H1 (cell line): Measurements from ENCODE around the gene B3GAT1. TPM values are rescaled to one million over a fixed set of nuclear protein-coding genes. Genes with fewer than 3 reads are reported as not detected.

Source experiments
- CTCF ChIA-PET: fragments of 300-600 bp; sonication (Branson Sonifier 250); formaldehyde crosslinking; loops from one replicate; lab custom pipeline; 2021; ENCODE audit not compliant: partially characterized antibody; lab: Charles Lee
- POLR2A ChIA-PET: fragments of 300-600 bp; sonication (Branson Sonifier 250); formaldehyde crosslinking; loops from one replicate; lab custom pipeline; 2021; ENCODE audit warnings: inconsistent platforms; ENCODE audit not compliant: partially characterized antibody; lab: Charles Lee
- DNase-seq, 2 experiments: peaks; one replicate each; pipeline versions ENCODE4 v3.0.0 to v3.0.0-alpha.2; 2010 to 2022; ENCODE audit warnings: low spot score in 2 of 2, low read depth in 1 of 2, mixed read lengths in 1 of 2
- FAIRE-seq: peaks from 2 replicates; lab custom pipeline; 2011; peaks lifted over from hg19 to GRCh38; lab: Jason Lieb, UNC
- H2AFZ ChIP-seq: 2 replicates; pipeline ENCODE4 v1.8.1; 2012; ENCODE audit warnings: low read length, inconsistent platforms
- H2AK5ac ChIP-seq: 2 replicates; pipeline ENCODE4 v1.6.1; 2013; ENCODE audit warnings: low read depth, low read length
- H2BK120ac ChIP-seq: replicated peaks from 2 replicates; pipeline ENCODE3; 2013; ENCODE audit warnings: low read depth, low read length, inconsistent platforms
- H2BK12ac ChIP-seq: 2 replicates; pipeline ENCODE4 v1.6.1; 2013; ENCODE audit warnings: low read depth, low read length
- H2BK15ac ChIP-seq: 2 replicates; pipeline ENCODE4 v1.6.1; 2013; ENCODE audit warnings: low read length
- H2BK20ac ChIP-seq: 2 replicates; pipeline ENCODE4 v1.6.1; 2013; ENCODE audit warnings: low read length
- H2BK5ac ChIP-seq: 2 replicates; pipeline ENCODE4 v1.6.1; 2013; ENCODE audit warnings: low read depth, low read length
- H3K14ac ChIP-seq: 2 replicates; pipeline ENCODE4 v1.6.1; 2013; ENCODE audit warnings: inconsistent platforms; ENCODE audit not compliant: insufficient read length
- H3K18ac ChIP-seq: 2 replicates; pipeline ENCODE4 v1.6.1; 2013; ENCODE audit warnings: low read length; ENCODE audit errors: extremely low read depth
- H3K23ac ChIP-seq: 2 replicates; pipeline ENCODE4 v1.6.1; 2013; ENCODE audit warnings: inconsistent platforms; ENCODE audit not compliant: insufficient read length
- H3K23me2 ChIP-seq: 2 replicates; pipeline ENCODE4 v1.6.1; 2013; ENCODE audit warnings: low read depth, low read length
- H3K27ac ChIP-seq: 2 replicates; pipeline ENCODE4 v1.6.1; 2011; ENCODE audit warnings: low read depth, low read length, inconsistent platforms
- H3K27me3 ChIP-seq, 4 experiments: replicated peaks in 1 of 4; 1 replicate in 1 of 4; 2 replicates in 3 of 4; pipeline versions ENCODE4 v1.6.1 to v1.8.1; 2011 to 2013; ENCODE audit warnings: low read length in 3 of 4, mild to moderate bottlenecking in 3 of 4, inconsistent platforms in 2 of 4, mixed read lengths in 2 of 4, moderate library complexity in 1 of 4; ENCODE audit not compliant: control insufficient read depth in 3 of 4, insufficient read depth in 3 of 4; ENCODE audit errors: extremely low read depth in 1 of 4
- H3K36me3 ChIP-seq, 4 experiments: 2 replicates each; pipeline versions ENCODE4 v1.6.1 to v1.8.1; 2011 to 2013; ENCODE audit warnings: mild to moderate bottlenecking in 4 of 4, low read length in 3 of 4, moderate library complexity in 2 of 4, control low read depth in 1 of 4, inconsistent platforms in 1 of 4; ENCODE audit not compliant: insufficient read depth in 4 of 4, control insufficient read depth in 2 of 4
- H3K4ac ChIP-seq: replicated peaks from 2 replicates; pipeline ENCODE3; 2013; ENCODE audit warnings: low read length, low read depth, mixed read lengths, inconsistent platforms; ENCODE audit not compliant: insufficient read length
- H3K4me1 ChIP-seq, 4 experiments: replicated peaks in 1 of 4; 1 replicate in 1 of 4; 2 replicates in 3 of 4; pipeline versions ENCODE4 v1.6.1 to v1.8.1; 2011 to 2013; ENCODE audit warnings: low read length in 3 of 4, inconsistent platforms in 2 of 4, mixed read lengths in 1 of 4; ENCODE audit not compliant: insufficient read depth in 4 of 4, control insufficient read depth in 3 of 4
- H3K4me2 ChIP-seq, 2 experiments: 2 replicates each; pipeline versions ENCODE4 v1.6.1 to v1.8.1; 2011 to 2013; ENCODE audit warnings: low read depth in 2 of 2, low read length in 2 of 2, control low read depth in 1 of 2, inconsistent platforms in 1 of 2, mild to moderate bottlenecking in 1 of 2; ENCODE audit not compliant: insufficient read depth in 1 of 2
- H3K4me3 ChIP-seq, 4 experiments: fragments of 200-600, 300-600 bp in 1 of 4; sonication (generic), shearing (Covaris generic), sonication (Bioruptor Twin) in 1 of 4; 2 replicates each; pipeline versions ENCODE4 v1.5.1 to v1.8.1; 2011 to 2016; ENCODE audit warnings: low read length in 4 of 4, low read depth in 3 of 4, control low read depth in 2 of 4, inconsistent platforms in 2 of 4, mild to moderate bottlenecking in 2 of 4, mixed read lengths in 1 of 4, moderate library complexity in 1 of 4; ENCODE audit not compliant: insufficient read depth in 2 of 4; ENCODE audit errors: extremely low read depth in 1 of 4
- H3K56ac ChIP-seq: replicated peaks from 2 replicates; pipeline ENCODE3; 2013; ENCODE audit warnings: low read depth, mild to moderate bottlenecking, mixed read lengths, low read length, inconsistent platforms; ENCODE audit not compliant: insufficient read length
- H3K79me1 ChIP-seq: 2 replicates; pipeline ENCODE4 v1.6.1; 2013; ENCODE audit warnings: low read depth, low read length, control low read depth
- H3K79me2 ChIP-seq, 2 experiments: 2 replicates each; pipeline versions ENCODE4 v1.6.1 to v1.8.1; 2012 to 2013; ENCODE audit warnings: low read length in 2 of 2, mild to moderate bottlenecking in 2 of 2, inconsistent platforms in 1 of 2; ENCODE audit not compliant: insufficient read depth in 2 of 2, control insufficient read depth in 1 of 2
- H3K9ac ChIP-seq, 4 experiments: replicated peaks in 1 of 4; 1 replicate in 1 of 4; 2 replicates in 3 of 4; pipeline versions ENCODE4 v1.6.1 to v1.8.1; 2011 to 2013; ENCODE audit warnings: low read depth in 3 of 4, low read length in 3 of 4, control low read depth in 2 of 4, mild to moderate bottlenecking in 2 of 4, moderate library complexity in 2 of 4, inconsistent platforms in 1 of 4; ENCODE audit errors: extremely low read depth in 1 of 4
- H3K9me3 ChIP-seq, 2 experiments: 2 replicates each; pipeline versions ENCODE4 v1.6.1 to v1.8.1; 2012 to 2013; ENCODE audit warnings: mild to moderate bottlenecking in 2 of 2, moderate library complexity in 2 of 2, control low read depth in 1 of 2, inconsistent platforms in 1 of 2, low read depth in 1 of 2, low read length in 1 of 2, mixed read lengths in 1 of 2; ENCODE audit not compliant: insufficient read depth in 2 of 2
- H4K20me1 ChIP-seq, 2 experiments: replicated peaks in 1 of 2; 2 replicates each; pipeline versions ENCODE3 to v1.8.1; 2011 to 2013; ENCODE audit warnings: inconsistent platforms in 2 of 2, low read length in 2 of 2, mild to moderate bottlenecking in 1 of 2; ENCODE audit not compliant: insufficient read depth in 2 of 2, control insufficient read depth in 1 of 2
- H4K5ac ChIP-seq: 2 replicates; pipeline ENCODE4 v1.6.1; 2013; ENCODE audit warnings: low read length, low read depth, mixed read lengths, inconsistent platforms; ENCODE audit not compliant: insufficient read length
- H4K8ac ChIP-seq: 2 replicates; pipeline ENCODE4 v1.8.0; 2013; ENCODE audit warnings: mild to moderate bottlenecking, moderate library complexity, low read length, inconsistent platforms; ENCODE audit not compliant: insufficient read depth; ENCODE audit errors: extremely low read depth
- H4K91ac ChIP-seq: replicated peaks from 2 replicates; pipeline ENCODE3; 2013; ENCODE audit warnings: low read length, mixed read lengths, inconsistent platforms; ENCODE audit not compliant: insufficient read length
- BACH1 ChIP-seq: IDR thresholded peaks from 2 replicates; pipeline ENCODE4 v1.6.1; 2012; ENCODE audit warnings: low read length, improper control_type of control experiment
- CREB1 ChIP-seq: IDR thresholded peaks from 2 replicates; pipeline ENCODE4 v1.6.1; 2012; ENCODE audit warnings: inconsistent platforms
- HDAC6 ChIP-seq: IDR thresholded peaks from one replicate; pipeline ENCODE4 v1.7.1; 2012; ENCODE audit warnings: low read depth, mild to moderate bottlenecking, inconsistent platforms, low read length, moderate library complexity
- KDM4A ChIP-seq: IDR thresholded peaks from one replicate; pipeline ENCODE4 v1.7.1; 2012; ENCODE audit warnings: low read depth, mild to moderate bottlenecking, moderate library complexity, low read length, inconsistent platforms; ENCODE audit not compliant: severe bottlenecking
- RAD21 ChIP-seq, 2 experiments: IDR thresholded peaks in 1 of 2; conservative IDR thresholded peaks in 1 of 2; 2 replicates each; pipeline ENCODE4 v1.6.1; 2011; ENCODE audit warnings: low read depth in 2 of 2, low read length in 2 of 2, improper control_type of control experiment in 1 of 2, inconsistent platforms in 1 of 2, mild to moderate bottlenecking in 1 of 2, moderate library complexity in 1 of 2
- SP4 ChIP-seq: IDR thresholded peaks from 2 replicates; pipeline ENCODE4 v1.6.1; 2012; ENCODE audit warnings: low read length, inconsistent platforms
- TBP ChIP-seq: IDR thresholded peaks from 2 replicates; pipeline ENCODE4 v1.6.1; 2011; ENCODE audit warnings: low read depth, low read length, improper control_type of control experiment
- WGBS, 2 experiments: shearing (Covaris generic) in 1 of 2; methylation state at CpG; one replicate each; pipeline versions ENCODE4 v1.1.6 to v1.1.7; 2013 to 2015; ENCODE audit warnings: low lambda C conversion rate in 2 of 2, mixed read lengths in 2 of 2, inconsistent platforms in 1 of 2, low coverage in 1 of 2, missing lambda C conversion rate in 1 of 2; ENCODE audit not compliant: insufficient replicate concordance in 2 of 2, insufficient coverage in 1 of 2, insufficient read length in 1 of 2; ENCODE audit errors: extremely low coverage in 1 of 2, missing lambda C conversion rate in 1 of 2; 5-methylcytosine and 5-hydroxymethylcytosine counted together
- polyA plus RNA-seq, 7 experiments: library from polyadenylated mRNA; depleted of rRNA in 3 of 7; stranded (reverse) in 5 of 7; unstranded in 2 of 7; fragments of >200 nt in 5 of 7; fragments of 200-250 nt in 2 of 7; gene quantifications; 1 replicate in 5 of 7; 2 replicates in 1 of 7; 4 replicates in 1 of 7; pipeline versions ENCODE4 v1.2.1 to v1.2.3, GENCODE V29; 2011 to 2013; ENCODE audit warnings: missing spikeins in 2 of 7, mixed read lengths in 2 of 7
- total RNA-seq: library from RNA; stranded (reverse); fragmentation: NEBNext Ultra II Directional; extraction: Animal tissue kit (Norgen Biotek cat#: 25700); gene quantifications from 2 replicates; pipeline ENCODE4 v1.2.1, GENCODE V29; 2021
- TF ChIP-seq, protein P1 (sequence below): IDR thresholded peaks from 2 replicates; pipeline ENCODE4 v1.6.1; 2011; ENCODE audit warnings: low read depth, mild to moderate bottlenecking, low read length; ENCODE audit not compliant: insufficient read depth
- TF ChIP-seq, protein P2 (sequence below): IDR thresholded peaks from 2 replicates; pipeline ENCODE4 v1.6.1; 2012; ENCODE audit warnings: inconsistent platforms

The B3GAT1 gene
- total and polyA plus RNA-seq, 2 of the 8 experiments (the other 6 are each of a cell fraction or from before 2014, with no cell fraction given), result 19.7 to 32.4 TPM

DNA sequence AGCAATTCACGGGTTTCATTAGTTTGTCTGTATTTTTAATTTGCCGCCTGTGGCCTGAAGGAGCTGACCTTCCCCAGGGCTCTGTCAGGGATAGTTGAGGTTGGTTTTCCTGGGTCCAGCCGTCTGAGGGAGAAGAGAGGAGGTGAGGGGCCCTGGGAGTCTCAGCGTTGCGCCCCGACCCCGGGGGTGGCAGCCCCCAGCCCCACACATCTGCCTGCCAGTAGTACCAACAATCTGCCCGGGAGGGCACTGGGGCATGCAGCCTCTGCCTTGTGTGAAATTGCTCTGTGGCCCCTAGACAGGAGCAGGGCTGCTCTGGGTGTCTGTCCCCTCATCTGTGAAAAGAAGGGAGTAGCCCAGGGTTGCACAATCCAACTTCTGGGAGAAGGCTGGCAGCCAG, 6.6 kb downstream of the B3GAT1 start:
- no peak overlapping the region for H3K23ac ChIP-seq
- TF ChIP-seq BACH1 (no peak), TBP (no peak), KDM4A (no peak), RAD21 (IDR thresholded peaks at IDR 0.05 in 1 of 2, conservative IDR thresholded peaks at IDR 0.05 in 1 of 2; ENCODE audit: low read depth in 2 of 2, low read length in 2 of 2) (no peak), CREB1 (no peak), HDAC6 (no peak), SP4 (no peak)
- TF ChIP-seq, protein P1, sequence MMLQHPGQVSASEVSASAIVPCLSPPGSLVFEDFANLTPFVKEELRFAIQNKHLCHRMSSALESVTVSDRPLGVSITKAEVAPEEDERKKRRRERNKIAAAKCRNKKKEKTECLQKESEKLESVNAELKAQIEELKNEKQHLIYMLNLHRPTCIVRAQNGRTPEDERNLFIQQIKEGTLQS, result no peak
- TF ChIP-seq, protein P2, sequence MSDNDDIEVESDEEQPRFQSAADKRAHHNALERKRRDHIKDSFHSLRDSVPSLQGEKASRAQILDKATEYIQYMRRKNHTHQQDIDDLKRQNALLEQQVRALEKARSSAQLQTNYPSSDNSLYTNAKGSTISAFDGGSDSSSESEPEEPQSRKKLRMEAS, result no peak
- TF ChIP-seq, all 59 proteins: peak for 0
- H2BK5ac ChIP-seq, result no peak overlapping the region
- no peak overlapping the region for H2AK5ac ChIP-seq
- no peak overlapping the region for H4K5ac ChIP-seq
- no peak overlapping the region for H2BK20ac ChIP-seq
- no peak overlapping the region for H3K14ac ChIP-seq
- H2BK15ac ChIP-seq, result no peak overlapping the region
- peaks cover 0 to 4% (median 0%) of the 10 kb centered on the region in 4 experiments; a peak in 1 of 8 replicates for H3K36me3 ChIP-seq
- no peak overlapping the region for H3K18ac ChIP-seq
- peaks cover 15% of the 10 kb centered on the region for H3K79me1 ChIP-seq
- POLR2A ChIA-PET, result no interaction called here
- CTCF ChIA-PET, result interaction anchor here (0.7 to 1.0 kb wide), 2 partner anchors 10 to 15 kb away, joined by 4 to 5 read pairs; no protein-coding TSS in a partner anchor
- peaks cover 11 to 24% of the 10 kb centered on the region in 2 experiments for H4K20me1 ChIP-seq
- H2AFZ ChIP-seq, result no peak overlapping the region
- H4K91ac ChIP-seq, result no peak overlapping the region
- no peak overlapping the region for H3K9ac ChIP-seq
- H3K4ac ChIP-seq, result no peak overlapping the region
- H2BK120ac ChIP-seq, result no peak overlapping the region
- H3K27me3 ChIP-seq, result no peaks in the 10 kb centered on the region
- no peak overlapping the region for H3K4me2 ChIP-seq
- peaks cover 0 to 11% (median 6%) of the 10 kb centered on the region in 4 experiments; a peak in 6 of 7 replicates for H3K4me1 ChIP-seq
- no peak for FAIRE-seq
- no peaks in the 10 kb centered on the region for H3K9me3 ChIP-seq
- no peak overlapping the region for H3K4me3 ChIP-seq
- H3K23me2 ChIP-seq, result no peaks in the 10 kb centered on the region
- H3K79me2 ChIP-seq, result peaks cover 0 to 55% of the 10 kb centered on the region in 2 experiments; a peak in 2 of 4 replicates
- no peak overlapping the region for H3K27ac ChIP-seq
- H4K8ac ChIP-seq, result no peak overlapping the region; the same call in 1 of the 2 replicates
- no peak for DNase-seq
- no peak overlapping the region for H3K56ac ChIP-seq
- 90% methylated on average over 8 of the region's 8 CpGs; no CpG with 5 or more reads in 1 of the 2 experiments for WGBS, 2 experiments
- peak overlapping the region; percentile 17; the same call in 1 of the 2 replicates for H2BK12ac ChIP-seq
